ENCODE measurements around the gene EEIG1.

EEIG1 gene

DNA sequence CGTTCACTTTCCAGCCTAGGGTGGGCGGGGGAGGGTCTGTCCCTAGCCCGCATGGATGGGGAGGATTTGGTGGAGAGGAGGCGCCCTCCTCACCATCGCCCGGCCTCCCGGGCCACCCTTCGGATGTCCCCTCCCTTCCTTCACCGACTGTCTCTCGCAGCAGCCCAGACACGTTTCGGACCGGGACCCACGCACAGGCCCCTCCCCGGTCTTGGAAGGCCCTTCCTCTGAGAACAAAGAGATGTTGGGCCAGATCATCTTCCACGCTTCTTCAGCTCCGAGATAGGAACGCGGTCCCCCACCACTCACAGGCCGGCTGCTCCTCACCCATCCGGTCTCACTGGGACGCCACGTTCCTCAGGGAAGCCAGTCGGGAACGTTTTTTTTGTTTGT lies 42.5 kb downstream of the EEIG1 start:
- TF ChIP-seq, protein P1, sequence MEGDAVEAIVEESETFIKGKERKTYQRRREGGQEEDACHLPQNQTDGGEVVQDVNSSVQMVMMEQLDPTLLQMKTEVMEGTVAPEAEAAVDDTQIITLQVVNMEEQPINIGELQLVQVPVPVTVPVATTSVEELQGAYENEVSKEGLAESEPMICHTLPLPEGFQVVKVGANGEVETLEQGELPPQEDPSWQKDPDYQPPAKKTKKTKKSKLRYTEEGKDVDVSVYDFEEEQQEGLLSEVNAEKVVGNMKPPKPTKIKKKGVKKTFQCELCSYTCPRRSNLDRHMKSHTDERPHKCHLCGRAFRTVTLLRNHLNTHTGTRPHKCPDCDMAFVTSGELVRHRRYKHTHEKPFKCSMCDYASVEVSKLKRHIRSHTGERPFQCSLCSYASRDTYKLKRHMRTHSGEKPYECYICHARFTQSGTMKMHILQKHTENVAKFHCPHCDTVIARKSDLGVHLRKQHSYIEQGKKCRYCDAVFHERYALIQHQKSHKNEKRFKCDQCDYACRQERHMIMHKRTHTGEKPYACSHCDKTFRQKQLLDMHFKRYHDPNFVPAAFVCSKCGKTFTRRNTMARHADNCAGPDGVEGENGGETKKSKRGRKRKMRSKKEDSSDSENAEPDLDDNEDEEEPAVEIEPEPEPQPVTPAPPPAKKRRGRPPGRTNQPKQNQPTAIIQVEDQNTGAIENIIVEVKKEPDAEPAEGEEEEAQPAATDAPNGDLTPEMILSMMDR (IDR thresholded peaks at IDR 0.05; ENCODE audit: low read depth, low read length) = no peak
- Histone ChIP-seq H3K4me3 (ENCODE audit: low read depth, low read length) (no peak overlapping the region), H3K27me3 (no peaks in the 10 kb centered on the region), H3K36me3 (peaks cover 11% of the 10 kb centered on the region), H3K9me3 (no peaks in the 10 kb centered on the region), H3K4me1 (peaks cover 5% of the 10 kb centered on the region)
- no peak for DNase-seq

DNA sequence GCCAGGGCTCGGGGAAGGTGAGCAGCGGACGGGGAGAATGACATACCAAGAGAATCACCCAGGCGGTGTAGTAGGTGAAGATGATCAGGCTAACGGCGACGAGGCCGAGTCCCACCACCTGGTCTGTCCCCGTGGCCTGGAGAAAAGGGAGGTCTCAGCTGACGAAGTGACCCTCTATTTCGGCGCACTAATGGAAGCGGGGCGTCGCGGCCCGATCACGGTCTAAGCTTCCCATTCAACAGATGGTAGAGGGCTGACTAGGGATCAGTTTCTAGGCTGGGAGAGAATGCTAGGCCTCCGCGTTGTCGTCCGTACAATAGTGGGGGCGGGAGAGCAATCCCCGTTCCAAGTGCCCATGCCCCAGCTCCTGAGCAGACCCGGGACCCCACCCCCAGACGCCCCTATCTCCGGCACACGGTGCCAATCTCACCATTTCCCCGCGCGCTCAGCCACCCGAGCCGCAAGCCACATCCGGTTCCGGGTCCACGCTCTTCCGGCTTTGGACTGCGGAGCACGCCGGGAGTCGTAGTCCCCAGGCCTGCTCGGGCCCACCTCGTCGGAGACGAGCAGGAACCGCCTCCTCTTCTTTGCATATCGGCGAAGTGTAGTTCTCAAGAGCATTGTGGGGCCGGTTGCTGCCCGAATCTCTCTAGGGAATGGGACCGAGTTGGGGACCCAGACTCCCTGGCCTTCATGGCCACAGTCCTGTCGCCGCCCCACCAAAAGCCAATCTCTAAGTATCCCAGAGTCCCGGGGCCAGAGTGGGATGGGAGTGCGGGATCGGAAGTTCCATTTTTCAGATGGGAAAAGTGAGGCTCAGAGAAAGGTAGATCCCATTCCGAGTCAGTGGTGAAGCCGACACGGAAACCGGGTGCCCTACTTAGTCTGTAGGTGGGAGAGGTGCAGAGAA lies 43.1 kb downstream of the EEIG1 start, which contains the start of gene DPM2:
DPM2 (minus strand) TSS at position 467 of the 910 bp plus-strand sequence; CDS start at position 433, 34 bp downstream.
- DNase-seq = peak; percentile 87
- TF ChIP-seq, protein P1 (IDR thresholded peaks at IDR 0.05; ENCODE audit: low read depth, low read length) = no peak
- no peaks in the 10 kb centered on the region for H3K27me3 ChIP-seq
- H3K36me3 ChIP-seq = peaks cover 7% of the 10 kb centered on the region; the same call in 1 of the 2 replicates
- no peaks in the 10 kb centered on the region for H3K9me3 ChIP-seq
- peak within 1 kb of the TSS; percentile 77 for H3K4me3 ChIP-seq (ENCODE audit: low read depth, low read length)
- H3K4me1 ChIP-seq = peaks cover 5% of the 10 kb centered on the region

DNA sequence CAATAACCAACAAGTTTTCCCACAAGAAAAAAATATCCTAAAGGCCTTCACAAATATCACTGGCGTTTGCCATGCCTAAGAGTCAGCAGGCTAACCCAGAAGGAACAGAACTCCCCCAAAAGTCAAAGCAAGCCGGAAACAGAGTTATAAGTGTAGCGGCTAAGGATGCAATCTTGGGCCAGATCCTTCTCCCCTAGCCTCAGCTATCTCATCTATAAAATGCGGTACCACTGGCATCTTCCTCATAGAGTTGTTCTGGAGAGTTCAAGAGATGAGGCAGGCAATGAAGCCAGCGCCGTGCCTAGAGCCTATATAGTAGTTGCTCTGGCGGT lies 43.8 kb downstream of the EEIG1 start:
- DNase-seq = no peak
- H3K9me3 ChIP-seq = no peaks in the 10 kb centered on the region

DNA sequence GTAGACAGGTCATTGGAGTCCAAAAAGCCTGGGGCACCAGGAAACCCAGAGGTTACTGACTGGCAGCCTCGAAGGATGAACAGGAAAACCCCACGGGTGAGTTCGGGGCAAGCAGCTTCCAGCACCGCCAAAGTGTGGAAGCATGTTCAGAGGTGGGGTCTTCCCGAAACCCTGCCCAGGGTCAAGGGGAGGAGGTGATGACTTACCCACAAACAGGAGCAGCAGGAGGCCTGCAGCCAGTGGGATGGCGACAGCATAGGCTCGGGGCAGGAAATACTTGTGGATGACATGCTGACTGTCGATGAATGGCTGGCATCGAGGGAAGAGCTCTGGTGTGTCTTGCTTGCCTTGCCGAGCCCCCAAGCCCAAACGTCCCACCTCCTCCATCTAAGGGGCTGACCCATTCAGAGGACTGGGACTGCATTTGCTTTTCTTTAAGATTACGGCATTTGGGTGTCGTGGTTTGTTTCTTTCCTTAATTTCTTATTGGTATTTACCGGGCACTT lies 44.4 kb downstream of the EEIG1 start:
- H3K36me3 ChIP-seq = no peaks in the 10 kb centered on the region
- peaks cover 4% of the 10 kb centered on the region for H3K4me1 ChIP-seq
- no peaks in the 10 kb centered on the region for H3K27me3 ChIP-seq
- DNase-seq = no peak
- no peaks in the 10 kb centered on the region for H3K9me3 ChIP-seq
- peak overlapping the region; percentile 77 for H3K4me3 ChIP-seq (ENCODE audit: low read depth, low read length)
- TF ChIP-seq, protein P1 (IDR thresholded peaks at IDR 0.05; ENCODE audit: low read depth, low read length) = no peak

More for the DNA sequence above, 43.8 kb downstream of the EEIG1 start:
- TF ChIP-seq, protein P1 (IDR thresholded peaks at IDR 0.05; ENCODE audit: low read depth, low read length) = no peak
- Histone ChIP-seq H3K36me3 (peaks cover 1% of the 10 kb centered on the region; the same call in 1 of the 2 replicates), H3K4me3 (ENCODE audit: low read depth, low read length) (peak overlapping the region; percentile 77), H3K4me1 (no peaks in the 10 kb centered on the region; the same call in 1 of the 2 replicates), H3K27me3 (no peaks in the 10 kb centered on the region)

DNA sequence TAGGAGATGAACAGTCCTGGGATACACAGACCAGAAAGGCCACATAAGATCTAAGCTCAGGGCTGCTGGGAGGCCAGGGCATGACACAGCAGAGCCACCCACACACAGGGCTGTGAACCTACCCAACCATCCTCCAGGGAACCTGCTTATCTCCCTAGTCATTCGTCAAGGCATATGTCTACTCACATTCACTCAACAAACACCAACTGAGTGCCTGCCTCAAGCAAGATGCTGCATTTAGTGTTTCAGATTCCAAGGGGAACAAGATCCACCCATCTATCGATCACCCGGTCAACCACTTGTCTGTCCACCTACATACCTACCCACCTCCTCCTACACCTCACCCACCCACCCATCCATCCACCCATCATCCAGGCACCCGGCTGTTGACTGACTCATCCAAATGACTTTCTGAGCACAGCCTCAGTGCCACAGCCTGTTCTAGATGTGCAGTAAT lies 45.0 kb downstream of the EEIG1 start:
- Histone ChIP-seq H3K36me3 (no peaks in the 10 kb centered on the region), H3K4me3 (ENCODE audit: low read depth, low read length) (peak overlapping the region; percentile 77; the same call in 1 of the 2 replicates), H3K27me3 (no peaks in the 10 kb centered on the region), H3K4me1 (peaks cover 5% of the 10 kb centered on the region), H3K9me3 (no peaks in the 10 kb centered on the region)
- TF ChIP-seq, protein P1 (IDR thresholded peaks at IDR 0.05; ENCODE audit: low read depth, low read length) = no peak
- DNase-seq = no peak

DNA sequence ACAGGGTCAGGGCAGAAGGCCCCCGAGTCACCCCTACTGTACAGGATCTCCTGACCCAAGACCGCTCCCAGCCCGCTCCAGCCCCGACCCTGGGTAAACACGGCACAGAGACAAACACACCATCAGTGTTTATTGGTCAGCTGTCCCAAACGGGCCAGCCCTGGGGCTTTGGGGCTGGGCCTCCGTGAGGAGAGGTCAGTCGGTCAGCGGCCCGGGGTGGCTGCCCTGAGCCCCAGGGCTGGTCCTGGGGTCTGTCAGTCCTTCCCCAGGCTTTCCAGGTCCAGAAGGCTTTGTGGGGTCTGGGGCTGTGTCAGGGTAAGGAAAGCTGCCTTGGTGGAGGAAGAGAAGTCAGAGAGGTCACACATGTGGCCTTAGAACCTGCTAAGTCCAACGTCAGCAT lies 45.8 kb downstream of the EEIG1 start:
- Histone ChIP-seq H3K4me3 (ENCODE audit: low read depth, low read length) (no peak overlapping the region), H3K9me3 (no peaks in the 10 kb centered on the region), H3K4me1 (peaks cover 5% of the 10 kb centered on the region), H3K36me3 (no peaks in the 10 kb centered on the region), H3K27me3 (no peaks in the 10 kb centered on the region)
- TF ChIP-seq, protein P1 (IDR thresholded peaks at IDR 0.05; ENCODE audit: low read depth, low read length) = no peak
- no peak for DNase-seq
